ENCODE measurements around the gene KCNA2.

The KCNA2 gene

DNA sequence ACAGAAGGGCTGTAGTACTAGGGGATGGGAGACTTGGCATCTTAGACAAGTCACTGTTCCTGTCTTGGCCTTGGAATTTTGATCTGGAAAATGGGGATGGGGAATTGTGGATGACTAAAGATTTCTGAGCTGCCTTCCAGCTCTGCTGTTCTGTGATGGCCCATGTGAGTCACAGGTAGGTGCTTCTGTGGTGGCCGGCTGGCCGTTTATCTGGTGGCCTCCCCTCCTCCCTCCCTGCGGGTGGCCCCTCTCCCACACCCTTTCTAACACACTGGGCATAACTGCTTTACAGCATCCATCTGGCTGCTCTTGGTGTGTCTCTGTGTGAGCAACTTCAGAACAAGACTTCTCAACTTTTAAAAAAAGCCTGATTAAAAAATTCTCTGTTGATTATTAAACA is 35.9 kb downstream of the KCNA2 start:
- Histone ChIP-seq H3K4me3 (ENCODE audit: low read length in 2 of 2) (no peak overlapping the region), H3K27me3 (ENCODE audit: control insufficient read depth in 1 of 2, insufficient read depth in 2 of 2, low read length in 2 of 2) (peaks cover 9 to 17% of the 10 kb centered on the region in 2 donors), H3K9ac (ENCODE audit: low read length in 2 of 2) (no peak overlapping the region), H3K36me3 (ENCODE audit: control insufficient read depth in 2 of 2, insufficient read depth in 2 of 2, low read length in 2 of 2) (no peaks in the 10 kb centered on the region), H3K4me1 (ENCODE audit: control insufficient read depth, insufficient read depth, low read length) (no peaks in the 10 kb centered on the region), H3K9me3 (ENCODE audit: control insufficient read depth in 2 of 2, low read length in 2 of 2) (no peaks in the 10 kb centered on the region), H3K27ac (ENCODE audit: low read length) (no peak overlapping the region)

GRCh38 chr1:110566836-110567235 is 39.3 kb downstream of the KCNA2 start:
- no peak overlapping the region for H3K9ac ChIP-seq (ENCODE audit: low read length in 2 of 2)
- H3K4me3 ChIP-seq (ENCODE audit: low read length in 2 of 2) = no peak overlapping the region
- no peak overlapping the region for H3K27ac ChIP-seq (ENCODE audit: low read length)
- no peaks in the 10 kb centered on the region for H3K36me3 ChIP-seq (ENCODE audit: control insufficient read depth in 2 of 2, insufficient read depth in 2 of 2, low read length in 2 of 2)
- peaks cover 9 to 15% of the 10 kb centered on the region in 2 donors for H3K27me3 ChIP-seq (ENCODE audit: control insufficient read depth in 1 of 2, insufficient read depth in 2 of 2, low read length in 2 of 2)
- no peaks in the 10 kb centered on the region for H3K9me3 ChIP-seq (ENCODE audit: control insufficient read depth in 2 of 2, low read length in 2 of 2)
- no peaks in the 10 kb centered on the region for H3K4me1 ChIP-seq (ENCODE audit: control insufficient read depth, insufficient read depth, low read length)

DNA sequence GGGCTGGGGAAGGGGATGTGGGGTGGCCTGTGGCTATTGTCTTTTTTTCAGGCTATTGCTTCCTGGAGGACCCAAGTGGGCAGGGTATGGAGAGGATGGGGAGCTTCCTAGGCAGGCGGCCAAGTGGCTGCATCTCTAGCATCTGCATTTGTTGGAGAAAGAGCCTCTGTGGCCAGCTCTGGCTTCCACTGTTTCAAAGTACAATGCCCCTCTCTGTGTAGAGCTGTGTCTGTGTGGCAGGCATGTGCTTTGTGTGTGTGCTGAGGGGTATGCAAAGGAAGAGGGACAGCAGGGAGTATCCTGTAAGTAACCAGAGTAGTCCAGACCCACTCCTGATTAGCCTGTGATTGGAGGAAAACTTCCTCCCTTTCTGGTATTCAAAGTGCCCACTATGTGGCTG is 40.6 kb downstream of the KCNA2 start:
- H3K36me3 ChIP-seq (ENCODE audit: control insufficient read depth in 2 of 2, insufficient read depth in 2 of 2, low read length in 2 of 2) = no peaks in the 10 kb centered on the region
- no peak overlapping the region for H3K27ac ChIP-seq (ENCODE audit: low read length)
- H3K4me3 ChIP-seq (ENCODE audit: low read length in 2 of 2) = no peak overlapping the region
- H3K9ac ChIP-seq (ENCODE audit: low read length in 2 of 2) = no peak overlapping the region
- no peaks in the 10 kb centered on the region for H3K4me1 ChIP-seq (ENCODE audit: control insufficient read depth, insufficient read depth, low read length)
- H3K27me3 ChIP-seq (ENCODE audit: control insufficient read depth in 1 of 2, insufficient read depth in 2 of 2, low read length in 2 of 2) = peaks cover 6 to 10% of the 10 kb centered on the region in 2 donors
- no peaks in the 10 kb centered on the region for H3K9me3 ChIP-seq (ENCODE audit: control insufficient read depth in 2 of 2, low read length in 2 of 2)

DNA sequence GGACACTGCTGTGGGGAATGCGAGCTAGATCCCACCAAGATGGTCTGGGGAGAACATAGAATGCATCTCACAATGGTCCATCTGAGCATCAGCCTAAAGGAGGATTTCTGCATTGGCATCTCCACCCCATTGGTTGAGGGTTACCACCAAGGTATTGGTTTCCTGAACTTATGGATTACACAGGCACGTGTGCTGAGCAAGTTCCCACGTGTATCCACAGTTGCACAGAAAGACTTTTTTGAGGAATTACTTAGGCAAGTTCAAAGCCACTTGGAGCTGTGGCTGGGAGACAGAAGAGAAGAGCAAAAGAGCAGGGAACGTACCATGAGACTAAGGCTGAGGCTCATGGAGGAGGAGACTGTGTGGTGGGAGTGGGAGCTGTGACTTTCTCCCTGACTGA is 43.1 kb downstream of the KCNA2 start:
- Histone ChIP-seq H3K9me3 (ENCODE audit: control insufficient read depth in 2 of 2, low read length in 2 of 2) (no peaks in the 10 kb centered on the region), H3K27me3 (ENCODE audit: control insufficient read depth in 1 of 2, insufficient read depth in 2 of 2, low read length in 2 of 2) (peaks cover 0 to 8% of the 10 kb centered on the region in 2 donors)

GRCh38 chr1:110561596-110561995 is 44.6 kb downstream of the KCNA2 start:
- peaks cover 0 to 4% of the 10 kb centered on the region in 2 donors for H3K27me3 ChIP-seq (ENCODE audit: control insufficient read depth in 1 of 2, insufficient read depth in 2 of 2, low read length in 2 of 2)
- no peak overlapping the region for H3K4me3 ChIP-seq (ENCODE audit: low read length in 2 of 2)
- no peak overlapping the region for H3K27ac ChIP-seq (ENCODE audit: low read length)
- no peaks in the 10 kb centered on the region for H3K36me3 ChIP-seq (ENCODE audit: control insufficient read depth in 2 of 2, insufficient read depth in 2 of 2, low read length in 2 of 2)
- no peaks in the 10 kb centered on the region for H3K9me3 ChIP-seq (ENCODE audit: control insufficient read depth in 2 of 2, low read length in 2 of 2)
- no peak overlapping the region for H3K9ac ChIP-seq (ENCODE audit: low read length in 2 of 2)
- H3K4me1 ChIP-seq (ENCODE audit: control insufficient read depth, insufficient read depth, low read length) = no peaks in the 10 kb centered on the region

More for the DNA sequence above, 43.1 kb downstream of the KCNA2 start:
- Histone ChIP-seq H3K4me3 (ENCODE audit: low read length in 2 of 2) (no peak overlapping the region), H3K36me3 (ENCODE audit: control insufficient read depth in 2 of 2, insufficient read depth in 2 of 2, low read length in 2 of 2) (no peaks in the 10 kb centered on the region), H3K4me1 (ENCODE audit: control insufficient read depth, insufficient read depth, low read length) (no peaks in the 10 kb centered on the region), H3K9ac (ENCODE audit: low read length in 2 of 2) (no peak overlapping the region), H3K27ac (ENCODE audit: low read length) (no peak overlapping the region)

GRCh38 chr1:110559157-110559556 is 47.0 kb downstream of the KCNA2 start:
- Histone ChIP-seq H3K9ac (ENCODE audit: low read length in 2 of 2) (no peak overlapping the region), H3K4me1 (ENCODE audit: control insufficient read depth, insufficient read depth, low read length) (peaks cover 11% of the 10 kb centered on the region), H3K27ac (ENCODE audit: low read length) (no peak overlapping the region), H3K27me3 (ENCODE audit: control insufficient read depth in 1 of 2, insufficient read depth in 2 of 2, low read length in 2 of 2) (peaks cover 0 to 10% of the 10 kb centered on the region in 2 donors), H3K9me3 (ENCODE audit: control insufficient read depth in 2 of 2, low read length in 2 of 2) (no peaks in the 10 kb centered on the region), H3K36me3 (ENCODE audit: control insufficient read depth in 2 of 2, insufficient read depth in 2 of 2, low read length in 2 of 2) (no peaks in the 10 kb centered on the region), H3K4me3 (ENCODE audit: low read length in 2 of 2) (no peak overlapping the region)

DNA sequence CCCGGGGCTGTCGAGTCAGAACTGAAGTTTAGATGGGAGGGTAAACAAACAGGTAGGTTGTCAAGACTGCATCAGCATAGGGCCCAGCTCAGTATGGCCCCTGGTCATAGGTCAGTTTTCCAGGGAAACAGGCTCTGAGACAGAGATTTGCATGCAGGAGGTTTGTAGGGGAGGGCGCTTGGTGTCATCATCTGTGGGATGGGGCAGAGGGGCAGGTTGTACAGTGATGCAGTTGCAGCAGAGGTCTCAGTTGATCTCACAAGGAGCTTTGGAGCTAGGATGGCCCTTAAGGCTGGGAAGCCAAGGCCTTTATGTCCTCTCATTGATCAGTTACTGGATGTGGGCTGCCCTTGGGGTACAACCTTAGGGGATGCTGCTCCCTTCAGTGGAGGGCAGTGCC is 48.7 kb downstream of the KCNA2 start:
- H3K9ac ChIP-seq (ENCODE audit: low read length in 2 of 2) = no peak overlapping the region
- H3K27me3 ChIP-seq (ENCODE audit: control insufficient read depth in 1 of 2, insufficient read depth in 2 of 2, low read length in 2 of 2) = peaks cover 8 to 13% of the 10 kb centered on the region in 2 donors

DNA sequence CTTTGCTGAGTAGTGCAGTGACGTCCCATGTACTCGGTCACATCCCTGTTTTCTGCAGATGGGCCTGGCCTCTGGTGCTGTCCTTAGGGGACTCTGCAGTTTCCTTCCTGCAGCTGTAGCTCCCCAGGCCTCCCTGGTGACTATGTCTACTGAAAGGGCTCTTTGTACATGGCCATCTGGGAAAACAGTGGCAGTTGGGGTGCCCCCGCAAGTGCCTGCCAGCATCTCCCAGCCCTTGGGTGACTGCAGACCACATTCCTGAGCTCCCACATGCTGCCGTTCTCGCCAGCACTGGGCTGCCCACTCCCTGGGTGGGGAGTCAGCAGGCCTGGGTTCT is 49.7 kb downstream of the KCNA2 start:
- Histone ChIP-seq H3K27me3 (ENCODE audit: control insufficient read depth in 1 of 2, insufficient read depth in 2 of 2, low read length in 2 of 2) (peaks cover 11 to 21% of the 10 kb centered on the region in 2 donors), H3K9ac (ENCODE audit: low read length in 2 of 2) (no peak overlapping the region), H3K27ac (ENCODE audit: low read length) (no peak overlapping the region), H3K4me3 (ENCODE audit: low read length in 2 of 2) (no peak overlapping the region), H3K4me1 (ENCODE audit: control insufficient read depth, insufficient read depth, low read length) (peaks cover 11% of the 10 kb centered on the region), H3K36me3 (ENCODE audit: control insufficient read depth in 2 of 2, insufficient read depth in 2 of 2, low read length in 2 of 2) (no peaks in the 10 kb centered on the region), H3K9me3 (ENCODE audit: control insufficient read depth in 2 of 2, low read length in 2 of 2) (no peaks in the 10 kb centered on the region)

More for the DNA sequence above, 48.7 kb downstream of the KCNA2 start:
- Histone ChIP-seq H3K4me1 (ENCODE audit: control insufficient read depth, insufficient read depth, low read length) (peaks cover 11% of the 10 kb centered on the region), H3K36me3 (ENCODE audit: control insufficient read depth in 2 of 2, insufficient read depth in 2 of 2, low read length in 2 of 2) (no peaks in the 10 kb centered on the region), H3K27ac (ENCODE audit: low read length) (no peak overlapping the region), H3K9me3 (ENCODE audit: control insufficient read depth in 2 of 2, low read length in 2 of 2) (no peaks in the 10 kb centered on the region), H3K4me3 (ENCODE audit: low read length in 2 of 2) (no peak overlapping the region)

DNA sequence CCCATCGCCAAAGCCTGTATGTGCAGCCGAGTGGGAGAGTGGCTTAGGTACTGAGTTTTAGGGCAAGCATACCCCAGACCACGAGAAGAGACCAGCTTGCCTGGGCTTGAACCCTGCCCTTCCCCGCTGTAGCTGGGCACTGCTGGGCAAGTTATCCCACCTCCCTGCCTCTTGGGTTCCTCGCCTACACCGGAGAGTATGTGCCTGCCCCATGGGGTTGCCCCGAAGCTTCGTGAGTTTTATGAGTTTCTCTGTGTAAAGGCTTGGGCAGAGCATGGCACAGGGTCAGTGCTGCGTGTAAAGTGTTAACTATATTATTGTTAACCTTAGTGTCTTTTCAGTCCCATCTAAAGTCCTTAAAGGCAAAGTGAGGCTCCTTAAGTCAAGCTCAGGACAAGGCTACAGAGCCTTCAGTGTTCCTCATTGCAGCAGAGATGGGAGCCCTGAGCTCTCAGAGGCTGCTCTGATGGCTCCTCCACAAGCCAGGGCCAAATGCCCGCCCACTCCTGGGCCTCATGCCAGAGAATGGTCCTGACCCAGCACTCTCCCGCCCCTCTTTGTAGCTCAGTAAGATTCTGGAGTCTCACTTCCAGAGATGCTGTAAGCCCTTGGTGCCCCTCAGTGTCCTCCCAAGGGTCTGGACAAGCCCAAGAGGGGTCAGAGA is 50.2 kb downstream of the KCNA2 start:
- Histone ChIP-seq H3K27ac (ENCODE audit: low read length) (peak overlapping the region; percentile 11), H3K36me3 (ENCODE audit: control insufficient read depth in 2 of 2, insufficient read depth in 2 of 2, low read length in 2 of 2) (no peaks in the 10 kb centered on the region), H3K9me3 (ENCODE audit: control insufficient read depth in 2 of 2, low read length in 2 of 2) (no peaks in the 10 kb centered on the region), H3K4me1 (ENCODE audit: control insufficient read depth, insufficient read depth, low read length) (peaks cover 11% of the 10 kb centered on the region), H3K27me3 (ENCODE audit: control insufficient read depth in 1 of 2, insufficient read depth in 2 of 2, low read length in 2 of 2) (peaks cover 12 to 23% of the 10 kb centered on the region in 2 donors), H3K4me3 (ENCODE audit: low read length in 2 of 2) (peak overlapping the region in 1 of 2 donors; percentile 72), H3K9ac (ENCODE audit: low read length in 2 of 2) (no peak overlapping the region)

- no peak overlapping the region for H3K9ac ChIP-seq (ENCODE audit: low read length in 2 of 2)
- peaks cover 11% of the 10 kb centered on the region for H3K4me1 ChIP-seq (ENCODE audit: control insufficient read depth, insufficient read depth, low read length)
- no peaks in the 10 kb centered on the region for H3K9me3 ChIP-seq (ENCODE audit: control insufficient read depth in 2 of 2, low read length in 2 of 2)
- peaks cover 12 to 28% of the 10 kb centered on the region in 2 donors for H3K27me3 ChIP-seq (ENCODE audit: control insufficient read depth in 1 of 2, insufficient read depth in 2 of 2, low read length in 2 of 2)
- H3K4me3 ChIP-seq (ENCODE audit: low read length in 2 of 2) = peak overlapping the region in 1 of 2 donors; percentile 72
- H3K36me3 ChIP-seq (ENCODE audit: control insufficient read depth in 2 of 2, insufficient read depth in 2 of 2, low read length in 2 of 2) = no peaks in the 10 kb centered on the region
- H3K27ac ChIP-seq (ENCODE audit: low read length) = no peak overlapping the region
These were observed 51.0 kb downstream of the KCNA2 start for GRCh38 chr1:110554871-110555801.
